Measurements from ENCODE around the gene GRXCR2. TPM values are rescaled to one million over a fixed set of nuclear protein-coding genes. Genes with fewer than 3 reads are reported as not detected.
"Not testable (repeated sequence)": the region's sequence is repeated elsewhere in the genome, so short reads cannot be mapped to it uniquely, and the experiment has no call there.

The GRXCR2 gene
- total and polyA plus RNA-seq, 4 experiments from 2014 or later = not detected

DNA sequence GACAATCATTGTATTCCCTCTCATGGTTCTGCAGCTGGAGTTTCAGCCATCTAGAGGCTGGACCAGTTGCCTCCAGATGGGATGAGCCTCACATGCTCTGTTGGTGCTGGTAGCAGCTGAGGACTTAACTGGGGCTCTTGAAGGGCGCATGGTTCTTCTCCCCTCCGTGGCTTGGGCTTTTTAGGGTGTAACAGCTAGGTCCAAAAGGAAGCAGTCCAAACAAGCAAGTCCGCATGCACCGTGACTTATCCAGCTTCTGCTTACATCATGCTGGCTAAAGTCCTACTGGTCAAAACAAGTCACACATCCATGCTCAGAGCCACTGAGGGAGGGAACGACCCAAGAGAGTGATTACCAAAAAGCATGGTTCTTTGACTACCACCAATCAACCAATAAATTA lies 31.9 kb upstream of the GRXCR2 start:
- ChIA-PET CTCF (ENCODE audit: partially characterized antibody) (no interaction called here), POLR2A (ENCODE audit: partially characterized antibody) (no interaction called here)
- intact Hi-C loops (cut with micrococcal nuclease) = no loop called here
- Histone ChIP-seq H3K36me3 (ENCODE audit: insufficient read depth, low read length) (no peaks in the 10 kb centered on the region), H3K4me1 (ENCODE audit: insufficient read depth, low read length) (no peaks in the 10 kb centered on the region), H3K27me3 (ENCODE audit: insufficient read depth, low read length) (no peaks in the 10 kb centered on the region), H3K4me3 (ENCODE audit: low read length in 2 of 2) (no peak overlapping the region), H3K27ac (ENCODE audit: low read depth, low read length) (no peak overlapping the region), H3K9me3 (ENCODE audit: control insufficient read depth in 1 of 2, low read length in 2 of 2) (no peaks in the 10 kb centered on the region)
- no peak overlapping the region for H3K4me3 Mint-ChIP-seq
- no peak for DNase-seq
- peaks cover 0 to 8% (median 0%) of the 10 kb centered on the region in 8 donors for H3K9me3 Mint-ChIP-seq
- H3K27me3 Mint-ChIP-seq = peaks cover 0 to 4% of the 10 kb centered on the region in 2 donors
- H3K27ac Mint-ChIP-seq = no peak overlapping the region
- H3K4me1 Mint-ChIP-seq = no peaks in the 10 kb centered on the region
- H3K36me3 Mint-ChIP-seq = no peaks in the 10 kb centered on the region

DNA sequence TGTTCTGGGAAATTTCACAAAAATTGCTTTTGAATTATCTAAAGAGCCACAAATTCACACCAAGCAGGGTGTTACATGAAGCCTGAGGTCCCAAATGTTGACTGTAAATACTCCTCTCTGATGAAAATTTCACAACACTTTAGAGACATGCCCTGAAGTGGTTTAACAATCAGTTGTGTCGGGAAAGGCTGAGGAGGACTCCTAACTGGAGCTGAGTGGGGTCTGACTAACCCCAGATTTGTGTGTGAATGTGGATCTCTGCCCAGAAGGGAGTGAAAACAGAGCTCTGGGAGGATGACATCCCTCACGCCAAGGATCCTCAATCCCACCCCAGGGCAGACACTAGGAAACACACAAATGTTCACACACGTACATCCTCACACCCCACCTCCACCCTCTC lies 31.1 kb upstream of the GRXCR2 start:
- Mint-ChIP-seq H3K27ac (no peak overlapping the region), H3K27me3 (peaks cover 0 to 4% of the 10 kb centered on the region in 2 donors), H3K9me3 (peaks cover 0 to 17% (median under 1%) of the 10 kb centered on the region in 8 donors), H3K4me3 (no peak overlapping the region), H3K4me1 (no peaks in the 10 kb centered on the region), H3K36me3 (no peaks in the 10 kb centered on the region)
- ChIA-PET CTCF (ENCODE audit: partially characterized antibody) (no interaction called here), POLR2A (ENCODE audit: partially characterized antibody) (no interaction called here)
- H3K36me3 ChIP-seq (ENCODE audit: insufficient read depth, low read length) = no peaks in the 10 kb centered on the region
- no peaks in the 10 kb centered on the region for H3K4me1 ChIP-seq (ENCODE audit: insufficient read depth, low read length)
- H3K27ac ChIP-seq (ENCODE audit: low read depth, low read length) = no peak overlapping the region
- no peak overlapping the region for H3K4me3 ChIP-seq (ENCODE audit: low read length in 2 of 2)
- no peak for DNase-seq
- no peaks in the 10 kb centered on the region for H3K27me3 ChIP-seq (ENCODE audit: insufficient read depth, low read length)
- intact Hi-C loops (cut with micrococcal nuclease) = no loop called here
- no peaks in the 10 kb centered on the region for H3K9me3 ChIP-seq (ENCODE audit: control insufficient read depth in 1 of 2, low read length in 2 of 2)

DNA sequence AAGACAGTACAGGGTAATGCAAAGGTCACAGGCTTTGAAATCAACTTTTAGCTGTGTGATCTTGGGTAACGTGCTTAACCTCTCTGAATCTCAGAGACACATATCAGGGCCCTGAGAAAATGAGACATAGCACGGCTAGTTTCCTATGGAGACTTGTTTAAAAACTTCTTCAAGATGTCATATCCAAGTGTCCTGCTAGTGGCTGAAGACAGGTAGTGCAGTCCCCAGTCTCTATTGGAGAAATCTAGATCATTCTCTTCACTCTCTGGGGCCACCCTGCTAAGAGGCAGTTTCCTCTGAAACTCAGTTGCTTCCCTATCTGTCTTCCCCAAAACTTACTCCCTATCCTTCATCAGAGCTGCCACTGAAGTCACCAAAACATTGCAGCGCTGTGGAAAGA lies 30.3 kb upstream of the GRXCR2 start:
- H3K27ac Mint-ChIP-seq = no peak overlapping the region
- H3K27me3 ChIP-seq (ENCODE audit: insufficient read depth, low read length) = no peaks in the 10 kb centered on the region
- peaks cover 0 to 4% of the 10 kb centered on the region in 2 donors for H3K27me3 Mint-ChIP-seq
- H3K9me3 ChIP-seq (ENCODE audit: control insufficient read depth in 1 of 2, low read length in 2 of 2) = no peaks in the 10 kb centered on the region
- no peaks in the 10 kb centered on the region for H3K36me3 Mint-ChIP-seq
- intact Hi-C loops (cut with micrococcal nuclease) = no loop called here
- no peaks in the 10 kb centered on the region for H3K4me1 Mint-ChIP-seq
- H3K9me3 Mint-ChIP-seq = peaks cover 0 to 24% (median under 1%) of the 10 kb centered on the region in 8 donors
- DNase-seq = no peak
- POLR2A ChIA-PET (ENCODE audit: partially characterized antibody) = no interaction called here
- H3K4me3 ChIP-seq (ENCODE audit: low read length in 2 of 2) = no peak overlapping the region
- no peaks in the 10 kb centered on the region for H3K4me1 ChIP-seq (ENCODE audit: insufficient read depth, low read length)
- H3K27ac ChIP-seq (ENCODE audit: low read depth, low read length) = no peak overlapping the region
- H3K4me3 Mint-ChIP-seq = no peak overlapping the region
- H3K36me3 ChIP-seq (ENCODE audit: insufficient read depth, low read length) = no peaks in the 10 kb centered on the region
- CTCF ChIA-PET (ENCODE audit: partially characterized antibody) = no interaction called here

DNA sequence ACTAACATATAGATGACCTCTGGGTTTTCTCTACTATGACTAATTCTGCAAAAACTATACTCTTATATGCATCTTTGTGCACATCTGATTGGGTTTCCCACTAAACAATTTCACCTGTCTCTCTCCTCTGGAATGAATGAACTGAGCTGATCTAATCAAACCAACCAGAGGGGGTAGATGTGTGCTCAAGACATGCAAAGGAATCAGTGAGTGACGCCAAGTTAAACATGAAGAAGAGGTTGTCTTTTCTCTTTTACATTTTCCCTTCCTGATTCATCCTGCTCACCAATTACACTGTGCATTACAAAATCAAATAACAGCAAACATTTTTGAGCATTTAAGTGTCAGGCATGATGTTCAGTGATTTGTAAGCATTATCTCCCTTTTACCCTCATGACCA lies 29.6 kb upstream of the GRXCR2 start:
- Mint-ChIP-seq H3K36me3 (no peaks in the 10 kb centered on the region), H3K4me1 (no peaks in the 10 kb centered on the region), H3K27me3 (peaks cover 0 to 4% of the 10 kb centered on the region in 2 donors), H3K9me3 (peaks cover 0 to 25% (median under 1%) of the 10 kb centered on the region in 8 donors), H3K4me3 (no peak overlapping the region), H3K27ac (no peak overlapping the region)
- ChIA-PET POLR2A (ENCODE audit: partially characterized antibody) (no interaction called here), CTCF (ENCODE audit: partially characterized antibody) (no interaction called here)
- Histone ChIP-seq H3K36me3 (ENCODE audit: insufficient read depth, low read length) (no peaks in the 10 kb centered on the region), H3K9me3 (ENCODE audit: control insufficient read depth in 1 of 2, low read length in 2 of 2) (no peaks in the 10 kb centered on the region), H3K4me3 (ENCODE audit: low read length in 2 of 2) (no peak overlapping the region), H3K4me1 (ENCODE audit: insufficient read depth, low read length) (no peaks in the 10 kb centered on the region), H3K27me3 (ENCODE audit: insufficient read depth, low read length) (no peaks in the 10 kb centered on the region), H3K27ac (ENCODE audit: low read depth, low read length) (no peak overlapping the region)
- DNase-seq = no peak
- intact Hi-C loops (cut with micrococcal nuclease) = no loop called here

DNA sequence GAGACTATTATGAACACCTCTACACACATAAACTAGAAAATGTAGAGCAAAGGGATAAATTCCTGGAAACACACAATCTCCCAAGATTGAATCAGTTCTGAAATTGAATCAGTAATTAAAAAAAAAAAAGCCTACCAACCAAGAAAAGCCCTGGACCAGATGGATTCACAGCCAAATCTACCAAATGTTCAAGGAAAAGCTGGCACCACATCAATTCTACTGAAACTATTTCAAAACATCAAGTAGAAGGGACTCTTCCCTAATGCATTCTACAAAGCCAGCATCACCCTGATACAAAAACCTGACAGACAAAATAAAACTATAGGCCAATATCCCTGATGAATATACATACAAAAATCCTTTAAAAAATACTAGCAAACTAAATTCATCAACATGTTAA lies 25.4 kb upstream of the GRXCR2 start:
- Mint-ChIP-seq H3K27ac (no peak overlapping the region), H3K36me3 (no peaks in the 10 kb centered on the region), H3K27me3 (no peaks in the 10 kb centered on the region), H3K9me3 (peaks cover 0 to 39% (median 6%) of the 10 kb centered on the region in 8 donors), H3K4me3 (no peak overlapping the region), H3K4me1 (no peaks in the 10 kb centered on the region)
- Histone ChIP-seq H3K27me3 (ENCODE audit: insufficient read depth, low read length) (no peaks in the 10 kb centered on the region), H3K36me3 (ENCODE audit: insufficient read depth, low read length) (no peaks in the 10 kb centered on the region), H3K27ac (ENCODE audit: low read depth, low read length) (no peak overlapping the region), H3K9me3 (ENCODE audit: control insufficient read depth in 1 of 2, low read length in 2 of 2) (no peaks in the 10 kb centered on the region), H3K4me1 (ENCODE audit: insufficient read depth, low read length) (no peaks in the 10 kb centered on the region), H3K4me3 (ENCODE audit: low read length in 2 of 2) (no peak overlapping the region)
- intact Hi-C loops (cut with micrococcal nuclease) = no loop called here
- CTCF ChIA-PET (ENCODE audit: partially characterized antibody) = no interaction called here
- POLR2A ChIA-PET (ENCODE audit: partially characterized antibody) = no interaction called here
- DNase-seq = no peak

DNA sequence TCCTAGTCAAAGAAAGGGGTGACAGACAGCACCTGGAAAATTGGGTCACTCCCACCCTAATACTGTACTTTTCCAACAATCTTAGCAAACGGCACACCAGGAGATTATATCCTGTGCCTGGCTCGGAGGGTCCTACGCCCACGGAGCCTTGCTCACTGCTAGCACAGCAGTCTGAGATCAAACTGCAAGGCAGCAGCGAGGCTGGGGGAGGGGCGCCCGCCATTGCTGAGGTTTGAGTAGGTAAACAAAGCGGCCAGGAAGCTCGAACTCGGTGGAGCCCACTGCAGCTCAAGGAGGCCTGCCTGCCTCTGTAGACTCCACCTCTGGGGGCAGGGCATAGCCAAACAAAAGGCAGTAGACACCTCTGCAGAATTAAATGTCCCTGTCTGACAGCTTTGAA lies 18.6 kb upstream of the GRXCR2 start:
- H3K4me1 ChIP-seq (ENCODE audit: insufficient read depth, low read length); H3K36me3 ChIP-seq (ENCODE audit: insufficient read depth, low read length); DNase-seq; intact Hi-C loops (cut with micrococcal nuclease); POLR2A ChIA-PET (ENCODE audit: partially characterized antibody); H3K9me3 ChIP-seq (ENCODE audit: control insufficient read depth in 1 of 2, low read length in 2 of 2); H3K27ac ChIP-seq (ENCODE audit: low read depth, low read length); H3K4me3 ChIP-seq (ENCODE audit: low read length in 2 of 2); H3K4me3 Mint-ChIP-seq; H3K36me3 Mint-ChIP-seq; CTCF ChIA-PET (ENCODE audit: partially characterized antibody); H3K27me3 ChIP-seq (ENCODE audit: insufficient read depth, low read length); H3K27ac Mint-ChIP-seq; H3K27me3 Mint-ChIP-seq; H3K4me1 Mint-ChIP-seq: not testable (repeated sequence)
- peaks cover 2 to 42% (median 21%) of the 10 kb centered on the region in 8 donors for H3K9me3 Mint-ChIP-seq

DNA sequence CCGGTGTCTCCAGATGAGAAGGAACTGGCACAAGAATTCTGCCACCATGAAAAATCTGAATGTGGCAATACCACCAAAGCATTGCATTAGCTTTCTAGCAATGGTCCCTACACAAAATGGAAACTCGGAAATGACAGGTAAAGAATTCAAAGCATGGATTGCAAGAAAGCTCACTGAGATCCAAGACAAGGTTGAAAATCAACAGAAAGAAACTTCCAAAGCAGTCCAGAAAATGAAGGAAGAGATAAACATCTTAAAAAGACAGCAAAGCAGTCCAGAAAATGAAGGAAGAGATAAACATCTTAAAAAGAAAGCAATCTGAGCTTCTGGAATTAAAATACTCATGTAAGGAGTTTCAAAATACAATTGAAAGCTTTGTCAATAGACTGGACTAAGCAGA lies 16.8 kb upstream of the GRXCR2 start:
- H3K36me3 Mint-ChIP-seq = no peaks in the 10 kb centered on the region
- POLR2A ChIA-PET (ENCODE audit: partially characterized antibody) = no interaction called here
- H3K9me3 Mint-ChIP-seq = peaks cover 2 to 34% (median 18%) of the 10 kb centered on the region in 8 donors
- no peaks in the 10 kb centered on the region for H3K4me1 Mint-ChIP-seq
- no peak overlapping the region for H3K27ac Mint-ChIP-seq
- intact Hi-C loops (cut with micrococcal nuclease) = no loop called here
- Histone ChIP-seq H3K4me1 (ENCODE audit: insufficient read depth, low read length) (no peaks in the 10 kb centered on the region), H3K36me3 (ENCODE audit: insufficient read depth, low read length) (no peaks in the 10 kb centered on the region), H3K9me3 (ENCODE audit: control insufficient read depth in 1 of 2, low read length in 2 of 2) (no peaks in the 10 kb centered on the region), H3K4me3 (ENCODE audit: low read length in 2 of 2) (no peak overlapping the region), H3K27me3 (ENCODE audit: insufficient read depth, low read length) (no peaks in the 10 kb centered on the region), H3K27ac (ENCODE audit: low read depth, low read length) (no peak overlapping the region)
- no peak for DNase-seq
- CTCF ChIA-PET (ENCODE audit: partially characterized antibody) = no interaction called here
- no peak overlapping the region for H3K4me3 Mint-ChIP-seq
- H3K27me3 Mint-ChIP-seq = peaks cover 2 to 4% of the 10 kb centered on the region in 2 donors

DNA sequence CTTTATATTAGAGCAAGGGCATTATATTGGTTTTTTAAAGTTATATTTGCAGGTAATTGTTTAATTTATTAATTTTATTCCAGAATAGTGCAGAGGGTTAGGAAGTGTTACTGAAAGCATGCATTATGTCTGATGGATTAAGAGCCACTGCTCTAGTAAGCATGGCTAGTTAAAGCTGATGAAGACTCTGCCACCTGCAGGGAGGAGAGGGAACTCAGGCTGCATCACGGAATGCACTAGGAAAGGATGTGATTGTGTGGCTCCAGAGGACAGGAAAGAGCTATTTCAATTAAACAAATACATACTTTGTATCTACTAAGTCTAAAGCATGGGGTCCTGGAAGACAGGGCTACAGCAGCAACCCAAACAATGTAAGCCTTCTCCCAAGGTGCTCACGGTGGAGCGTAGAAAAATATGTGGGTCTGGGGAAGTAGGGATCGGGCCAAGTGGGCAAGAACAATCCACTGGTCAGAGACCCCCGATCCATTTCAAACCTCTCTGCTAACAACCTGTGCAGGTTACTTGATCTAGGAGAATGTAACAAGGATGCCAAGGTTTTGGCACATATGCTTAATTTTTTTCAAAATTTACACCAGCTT lies 15.3 kb upstream of the GRXCR2 start:
- H3K4me1 ChIP-seq (ENCODE audit: insufficient read depth, low read length) = no peaks in the 10 kb centered on the region
- no peak for DNase-seq
- H3K36me3 ChIP-seq (ENCODE audit: insufficient read depth, low read length) = no peaks in the 10 kb centered on the region
- no peak overlapping the region for H3K27ac Mint-ChIP-seq
- ChIA-PET CTCF (ENCODE audit: partially characterized antibody) (no interaction called here), POLR2A (ENCODE audit: partially characterized antibody) (no interaction called here)
- H3K27me3 Mint-ChIP-seq = peaks cover 2 to 4% of the 10 kb centered on the region in 2 donors
- no peak overlapping the region for H3K27ac ChIP-seq (ENCODE audit: low read depth, low read length)
- H3K4me1 Mint-ChIP-seq = no peaks in the 10 kb centered on the region
- H3K36me3 Mint-ChIP-seq = no peaks in the 10 kb centered on the region
- intact Hi-C loops (cut with micrococcal nuclease) = no loop called here
- H3K4me3 ChIP-seq (ENCODE audit: low read length in 2 of 2) = no peak overlapping the region
- no peaks in the 10 kb centered on the region for H3K9me3 ChIP-seq (ENCODE audit: control insufficient read depth in 1 of 2, low read length in 2 of 2)
- H3K4me3 Mint-ChIP-seq = no peak overlapping the region
- peaks cover 2 to 28% (median 16%) of the 10 kb centered on the region in 8 donors for H3K9me3 Mint-ChIP-seq
- no peaks in the 10 kb centered on the region for H3K27me3 ChIP-seq (ENCODE audit: insufficient read depth, low read length)

Measured in CD4-positive, alpha-beta memory T cell (primary cell).